ENCODE results near the gene ABCB8. TPM values are rescaled to one million over a fixed set of nuclear protein-coding genes. Genes with fewer than 3 reads are reported as not detected.

ABCB8 gene
- total and polyA plus RNA-seq, 9 of the 15 experiments (the other 6 are each of a cell fraction or from before 2014, with no cell fraction given) = 7.6 to 106 (median 36.3) TPM

DNA sequence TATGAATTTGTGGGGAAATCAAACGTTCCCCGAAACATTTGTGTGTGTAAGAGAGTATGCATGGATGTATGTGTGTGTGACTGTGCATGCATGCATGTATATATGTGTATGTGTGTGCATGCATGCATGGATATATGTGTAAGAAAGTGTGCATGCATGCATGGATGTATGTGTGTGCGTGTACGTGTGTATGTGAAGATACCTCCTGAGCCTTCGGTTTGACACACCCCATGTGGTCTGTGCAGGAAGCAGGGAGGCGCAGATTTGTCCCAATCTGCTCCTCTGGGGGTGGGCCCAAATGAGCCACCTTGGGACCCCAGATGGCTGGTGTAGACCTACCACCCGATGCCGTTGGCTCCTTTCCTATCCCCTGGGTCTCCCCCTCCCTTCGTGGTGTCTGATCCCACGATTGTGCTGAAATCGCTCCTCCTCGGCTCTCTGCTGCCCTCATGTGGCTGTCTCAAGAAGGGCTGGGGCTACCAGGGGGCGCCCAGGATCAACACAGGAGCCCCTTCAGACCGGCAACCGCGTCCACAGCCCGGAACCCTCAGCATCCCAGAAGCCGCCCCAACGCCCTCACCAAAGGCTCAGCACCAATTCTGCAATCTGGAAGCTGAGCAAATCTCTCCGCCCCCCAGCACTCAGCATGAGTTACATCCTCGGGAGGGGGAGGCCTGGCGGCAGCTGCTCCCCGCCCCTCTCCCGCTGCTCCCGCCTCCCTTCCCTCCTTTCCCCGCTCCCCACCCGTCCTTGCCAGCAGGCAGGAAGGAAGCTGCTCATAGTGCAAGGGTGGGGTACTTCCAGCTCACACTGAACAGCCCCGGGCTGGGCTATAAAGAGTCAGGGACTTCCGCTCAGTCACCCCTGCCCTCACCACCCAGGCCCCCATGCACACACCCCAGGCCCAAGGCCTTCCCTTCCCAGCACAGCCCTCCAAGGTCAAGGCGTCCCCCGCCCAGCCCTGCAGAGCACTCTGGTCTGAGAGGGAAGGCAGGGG lies 39.7 kb upstream of the ABCB8 start (continued):
- TF ChIP-seq FOXA1 (IDR thresholded peaks at IDR 0.05; ENCODE audit: borderline replicate concordance) = no peak; the same call in 1 of the 2 replicates
- no peak for TF ChIP-seq POLR3G (IDR thresholded peaks at IDR 0.05; ENCODE audit: extremely low read depth, insufficient read length, insufficient replicate concordance)
- TF ChIP-seq, protein P1, sequence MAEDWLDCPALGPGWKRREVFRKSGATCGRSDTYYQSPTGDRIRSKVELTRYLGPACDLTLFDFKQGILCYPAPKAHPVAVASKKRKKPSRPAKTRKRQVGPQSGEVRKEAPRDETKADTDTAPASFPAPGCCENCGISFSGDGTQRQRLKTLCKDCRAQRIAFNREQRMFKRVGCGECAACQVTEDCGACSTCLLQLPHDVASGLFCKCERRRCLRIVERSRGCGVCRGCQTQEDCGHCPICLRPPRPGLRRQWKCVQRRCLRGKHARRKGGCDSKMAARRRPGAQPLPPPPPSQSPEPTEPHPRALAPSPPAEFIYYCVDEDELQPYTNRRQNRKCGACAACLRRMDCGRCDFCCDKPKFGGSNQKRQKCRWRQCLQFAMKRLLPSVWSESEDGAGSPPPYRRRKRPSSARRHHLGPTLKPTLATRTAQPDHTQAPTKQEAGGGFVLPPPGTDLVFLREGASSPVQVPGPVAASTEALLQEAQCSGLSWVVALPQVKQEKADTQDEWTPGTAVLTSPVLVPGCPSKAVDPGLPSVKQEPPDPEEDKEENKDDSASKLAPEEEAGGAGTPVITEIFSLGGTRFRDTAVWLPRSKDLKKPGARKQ (CRISPR knock-in tag; IDR thresholded peaks at IDR 0.05) = no peak
- TF ChIP-seq NR2C1 (IDR thresholded peaks at IDR 0.05) = no peak
- TF ChIP-seq NR2C1 (tag; IDR thresholded peaks at IDR 0.05) = no peak
- no peak for TF ChIP-seq KLF6 (CRISPR knock-in tag; IDR thresholded peaks at IDR 0.05; ENCODE audit: borderline replicate concordance)
- no peak for TF ChIP-seq NR2F6 (CRISPR knock-in tag; IDR thresholded peaks at IDR 0.05)
- no peak for TF ChIP-seq CHD2 (IDR thresholded peaks at IDR 0.05; ENCODE audit: low read depth, low read length)
- no peak for TF ChIP-seq DPF2 (IDR thresholded peaks at IDR 0.05)
- TF ChIP-seq, protein P2, sequence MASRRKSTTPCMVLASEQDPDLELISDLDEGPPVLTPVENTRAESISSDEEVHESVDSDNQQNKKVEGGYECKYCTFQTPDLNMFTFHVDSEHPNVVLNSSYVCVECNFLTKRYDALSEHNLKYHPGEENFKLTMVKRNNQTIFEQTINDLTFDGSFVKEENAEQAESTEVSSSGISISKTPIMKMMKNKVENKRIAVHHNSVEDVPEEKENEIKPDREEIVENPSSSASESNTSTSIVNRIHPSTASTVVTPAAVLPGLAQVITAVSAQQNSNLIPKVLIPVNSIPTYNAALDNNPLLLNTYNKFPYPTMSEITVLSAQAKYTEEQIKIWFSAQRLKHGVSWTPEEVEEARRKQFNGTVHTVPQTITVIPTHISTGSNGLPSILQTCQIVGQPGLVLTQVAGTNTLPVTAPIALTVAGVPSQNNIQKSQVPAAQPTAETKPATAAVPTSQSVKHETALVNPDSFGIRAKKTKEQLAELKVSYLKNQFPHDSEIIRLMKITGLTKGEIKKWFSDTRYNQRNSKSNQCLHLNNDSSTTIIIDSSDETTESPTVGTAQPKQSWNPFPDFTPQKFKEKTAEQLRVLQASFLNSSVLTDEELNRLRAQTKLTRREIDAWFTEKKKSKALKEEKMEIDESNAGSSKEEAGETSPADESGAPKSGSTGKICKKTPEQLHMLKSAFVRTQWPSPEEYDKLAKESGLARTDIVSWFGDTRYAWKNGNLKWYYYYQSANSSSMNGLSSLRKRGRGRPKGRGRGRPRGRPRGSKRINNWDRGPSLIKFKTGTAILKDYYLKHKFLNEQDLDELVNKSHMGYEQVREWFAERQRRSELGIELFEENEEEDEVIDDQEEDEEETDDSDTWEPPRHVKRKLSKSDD (conservative IDR thresholded peaks at IDR 0.05; ENCODE audit: low read length) = no peak
- TF ChIP-seq ETS2 (tag; IDR thresholded peaks at IDR 0.05; ENCODE audit: borderline replicate concordance, poor library complexity, severe bottlenecking) = no peak
- no peak for TF ChIP-seq BRF1 (IDR thresholded peaks at IDR 0.05; ENCODE audit: borderline replicate concordance, extremely low read depth, insufficient read length)
- TF ChIP-seq CEBPG (CRISPR knock-in tag; IDR thresholded peaks at IDR 0.05) = no peak
- TF ChIP-seq CEBPG (tag; conservative IDR thresholded peaks at IDR 0.05 in 1 of 2, IDR thresholded peaks at IDR 0.05 in 1 of 2) = no peak
- no peak for TF ChIP-seq ELF2 (CRISPR knock-in tag; IDR thresholded peaks at IDR 0.05)
- TF ChIP-seq KDM4B (IDR thresholded peaks at IDR 0.05; ENCODE audit: borderline replicate concordance in 2 of 2, low read depth in 1 of 2) = 0 out of 4 replicates have a peak, but pooled peaks of 1 of the 2 experiments have one; percentile 21
- no peak for TF ChIP-seq PCBP2 (IDR thresholded peaks at IDR 0.05; ENCODE audit: low read depth, low read length, poor library complexity, severe bottlenecking)
- TF ChIP-seq NR2C2 (CRISPR knock-in tag; IDR thresholded peaks at IDR 0.05) = no peak
- no peak for TF ChIP-seq NR2C2 (tag; IDR thresholded peaks at IDR 0.05)
- TF ChIP-seq EWSR1 (IDR thresholded peaks at IDR 0.05; ENCODE audit: borderline replicate concordance, low read depth, partially characterized antibody) = no peak
- TF ChIP-seq, protein P3, sequence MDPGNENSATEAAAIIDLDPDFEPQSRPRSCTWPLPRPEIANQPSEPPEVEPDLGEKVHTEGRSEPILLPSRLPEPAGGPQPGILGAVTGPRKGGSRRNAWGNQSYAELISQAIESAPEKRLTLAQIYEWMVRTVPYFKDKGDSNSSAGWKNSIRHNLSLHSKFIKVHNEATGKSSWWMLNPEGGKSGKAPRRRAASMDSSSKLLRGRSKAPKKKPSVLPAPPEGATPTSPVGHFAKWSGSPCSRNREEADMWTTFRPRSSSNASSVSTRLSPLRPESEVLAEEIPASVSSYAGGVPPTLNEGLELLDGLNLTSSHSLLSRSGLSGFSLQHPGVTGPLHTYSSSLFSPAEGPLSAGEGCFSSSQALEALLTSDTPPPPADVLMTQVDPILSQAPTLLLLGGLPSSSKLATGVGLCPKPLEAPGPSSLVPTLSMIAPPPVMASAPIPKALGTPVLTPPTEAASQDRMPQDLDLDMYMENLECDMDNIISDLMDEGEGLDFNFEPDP (CRISPR knock-in tag; IDR thresholded peaks at IDR 0.05) = no peak
- no peak for TF ChIP-seq PTTG1 (tag; IDR thresholded peaks at IDR 0.05; ENCODE audit: low read depth)

Data from K562 (cell line).